CD4-positive, alpha-beta T cell treated with Interferon alpha-2 for 1 hour (primary cell): ENCODE results near the gene EPS8L2.
"Not testable (repeated sequence)": the region's sequence is repeated elsewhere in the genome, so short reads cannot be mapped to it uniquely, and the experiment has no call there.

Experiments used
- DNase-seq, 2 donors: peaks; one replicate each; pipeline ENCODE4 v3.0.0-alpha.2; 2020 to 2022

The EPS8L2 gene

GRCh38 chr11:726278-727220, 20.5 kb downstream of the EPS8L2 start:
- peak; percentile 37 to 60 for DNase-seq

GRCh38 chr11:727281-727701, 21.3 kb downstream of the EPS8L2 start:
- no peak for DNase-seq

- peak; percentile 78 to 86 for DNase-seq
Observed at GRCh38 chr11:727859-728748, 22.1 kb downstream of the EPS8L2 start.

GRCh38 chr11:728901-729491, 23.0 kb downstream of the EPS8L2 start:
- no peak for DNase-seq

GRCh38 chr11:729492-730074, 23.6 kb downstream of the EPS8L2 start:
- DNase-seq: no peak

GRCh38 chr11:733072-733471, 27.0 kb downstream of the EPS8L2 start:
- DNase-seq: no peak

GRCh38 chr11:734541-734940, 28.5 kb downstream of the EPS8L2 start:
- DNase-seq: not testable (repeated sequence)

- no peak for DNase-seq
Observed at GRCh38 chr11:737366-737765, 31.3 kb downstream of the EPS8L2 start.

- not testable (repeated sequence) for DNase-seq
Observed at GRCh38 chr11:737899-738298, 31.9 kb downstream of the EPS8L2 start.

GRCh38 chr11:742156-742546, 36.1 kb downstream of the EPS8L2 start:
- DNase-seq: no peak

GRCh38 chr11:742571-743201, 36.7 kb downstream of the EPS8L2 start:
- no peak for DNase-seq

- DNase-seq: no peak
Observed at GRCh38 chr11:745428-745827, 39.4 kb downstream of the EPS8L2 start.

- peak in 1 of 2 donors; percentile 32 for DNase-seq
Observed at GRCh38 chr11:746289-747157, 40.5 kb downstream of the EPS8L2 start.

GRCh38 chr11:747158-748006, 41.4 kb downstream of the EPS8L2 start, which contains the start of gene TALDO1:
Gene TALDO1, plus strand, starts transcription at chr11:747464. Its CDS starts 18 bp downstream, at chr11:747482.
- DNase-seq: peak; percentile 85 to 88

GRCh38 chr11:748007-748359, 42.0 kb downstream of the EPS8L2 start:
- no peak for DNase-seq

- no peak for DNase-seq
Observed at GRCh38 chr11:749731-750130, 43.7 kb downstream of the EPS8L2 start.

GRCh38 chr11:760236-760635, 54.2 kb downstream of the EPS8L2 start:
- no peak for DNase-seq

GRCh38 chr11:761526-762108, 55.6 kb downstream of the EPS8L2 start:
- no peak for DNase-seq

- no peak for DNase-seq
Observed at GRCh38 chr11:762421-763072, 56.5 kb downstream of the EPS8L2 start.
